Panc1 (cell line): ENCODE results near the gene C16orf74.

Experiments used
- CTCF ChIP-seq: fragments of 450-650 bp; IDR thresholded peaks from 2 replicates; pipeline ENCODE4 v1.5.1; 2017; ENCODE audit warnings: mild to moderate bottlenecking
- POLR2AphosphoS5 ChIP-seq: IDR thresholded peaks from 2 replicates; pipeline ENCODE4 v1.6.1; 2012; ENCODE audit warnings: mild to moderate bottlenecking, low read depth, low read length, moderate library complexity
- SIN3A ChIP-seq: IDR thresholded peaks from 2 replicates; pipeline ENCODE4 v1.6.1; 2012; ENCODE audit warnings: low read depth, mild to moderate bottlenecking, low read length, moderate library complexity, borderline replicate concordance; ENCODE audit not compliant: insufficient read depth
- TCF7L2 ChIP-seq: IDR thresholded peaks from 2 replicates; pipeline ENCODE4 v1.6.1; 2011; ENCODE audit warnings: mild to moderate bottlenecking, low read depth, low read length, inconsistent platforms

- TF ChIP-seq CTCF (no peak), POLR2AphosphoS5 (no peak), TCF7L2 (no peak), SIN3A (no peak)
These were observed 610 bp downstream of the C16orf74 start for GRCh38 chr16:85750146-85750826.
